ENCODE results near the gene RBM22. TPM values are rescaled to one million over a fixed set of nuclear protein-coding genes. Genes with fewer than 3 reads are reported as not detected.

Gene RBM22
- total and polyA plus RNA-seq, 10 of the 15 experiments (the other 5 are each of a cell fraction or from before 2014, with no cell fraction given), result 26.3 to 66.4 (median 43.0) TPM

DNA sequence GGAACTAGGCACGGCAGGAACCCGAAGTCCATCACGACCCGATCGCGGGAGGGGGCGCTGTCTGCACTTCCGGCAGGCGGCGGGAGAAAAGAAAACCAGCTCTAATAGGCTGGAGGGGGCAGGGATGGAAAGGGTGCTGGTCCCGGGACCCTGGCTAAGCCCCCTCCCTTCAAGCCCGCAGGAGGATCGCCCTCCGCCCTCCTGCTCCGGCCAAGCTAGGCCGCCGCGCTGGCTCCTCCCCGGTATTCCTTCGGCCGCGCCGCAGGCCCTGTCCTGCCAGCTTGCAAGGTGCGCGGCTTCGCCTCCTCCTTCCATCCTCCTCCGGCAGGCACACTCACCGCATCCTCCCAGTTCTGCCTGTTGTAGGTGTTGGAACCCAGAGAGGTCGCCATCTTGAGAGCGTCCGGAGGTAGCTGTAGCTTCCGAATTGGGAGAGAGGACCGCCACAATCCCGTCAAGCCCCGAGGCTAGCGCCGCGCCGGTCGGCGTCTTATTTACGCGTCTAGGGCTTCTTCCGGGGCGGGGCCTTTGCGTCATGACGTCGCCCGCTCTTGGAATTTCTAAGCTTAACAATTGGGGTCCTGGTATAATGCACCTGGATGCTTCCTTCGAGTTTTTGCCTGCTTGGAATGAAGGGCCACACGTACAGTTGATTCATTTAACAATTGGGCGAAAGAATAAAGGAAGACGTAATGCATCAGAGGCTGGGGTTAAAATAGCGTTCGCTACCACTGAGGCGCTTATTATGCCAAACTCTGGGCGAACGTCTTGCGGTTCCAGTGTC, at the start of gene RBM22 (continued):
- no peak for TF ChIP-seq PRDM15 (CRISPR knock-in tag; IDR thresholded peaks at IDR 0.05)
- TF ChIP-seq CHD4 (IDR thresholded peaks at IDR 0.05), result no peak
- peak; percentile 61; the same call in 1 of the 2 replicates for TF ChIP-seq DPF2 (IDR thresholded peaks at IDR 0.05)
- TF ChIP-seq ZBTB40 (IDR thresholded peaks at IDR 0.05; ENCODE audit: borderline replicate concordance), result peak; percentile 74; the same call in 1 of the 2 replicates
- TF ChIP-seq BMI1 (IDR thresholded peaks at IDR 0.05; ENCODE audit: borderline replicate concordance), result no peak
- peak in 1 of 2 experiments; percentile 70; a peak in 2 of 3 replicates for TF ChIP-seq EGR1 (IDR thresholded peaks at IDR 0.05; ENCODE audit: borderline replicate concordance in 1 of 2, low read depth in 2 of 2, low read length in 2 of 2)
- TF ChIP-seq ZSCAN29 (IDR thresholded peaks at IDR 0.05), result no peak
- no peak for TF ChIP-seq PAX5 (IDR thresholded peaks at IDR 0.05; ENCODE audit: borderline replicate concordance, low read depth, low read length)
- TF ChIP-seq, protein P1, sequence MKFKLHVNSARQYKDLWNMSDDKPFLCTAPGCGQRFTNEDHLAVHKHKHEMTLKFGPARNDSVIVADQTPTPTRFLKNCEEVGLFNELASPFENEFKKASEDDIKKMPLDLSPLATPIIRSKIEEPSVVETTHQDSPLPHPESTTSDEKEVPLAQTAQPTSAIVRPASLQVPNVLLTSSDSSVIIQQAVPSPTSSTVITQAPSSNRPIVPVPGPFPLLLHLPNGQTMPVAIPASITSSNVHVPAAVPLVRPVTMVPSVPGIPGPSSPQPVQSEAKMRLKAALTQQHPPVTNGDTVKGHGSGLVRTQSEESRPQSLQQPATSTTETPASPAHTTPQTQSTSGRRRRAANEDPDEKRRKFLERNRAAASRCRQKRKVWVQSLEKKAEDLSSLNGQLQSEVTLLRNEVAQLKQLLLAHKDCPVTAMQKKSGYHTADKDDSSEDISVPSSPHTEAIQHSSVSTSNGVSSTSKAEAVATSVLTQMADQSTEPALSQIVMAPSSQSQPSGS (IDR thresholded peaks at IDR 0.05; ENCODE audit: low read length), result no peak
- TF ChIP-seq SKIL (IDR thresholded peaks at IDR 0.05; ENCODE audit: low read depth, poor library complexity, severe bottlenecking), result no peak
- TF ChIP-seq SIX5 (IDR thresholded peaks at IDR 0.05; ENCODE audit: low read depth, low read length, severe bottlenecking), result peak; percentile 66
- TF ChIP-seq PML (IDR thresholded peaks at IDR 0.05; ENCODE audit: low read length), result peak; percentile 73
- TF ChIP-seq JUND (IDR thresholded peaks at IDR 0.05; ENCODE audit: low read depth, low read length), result no peak
- peak; percentile 58 for TF ChIP-seq CBFB (IDR thresholded peaks at IDR 0.05; ENCODE audit: low read depth)
- TF ChIP-seq WRNIP1 (IDR thresholded peaks at IDR 0.05; ENCODE audit: borderline replicate concordance, low read depth, low read length), result 0 out of 2 replicates have a peak, but pooled peaks have one; percentile 24
- TF ChIP-seq, protein P2, sequence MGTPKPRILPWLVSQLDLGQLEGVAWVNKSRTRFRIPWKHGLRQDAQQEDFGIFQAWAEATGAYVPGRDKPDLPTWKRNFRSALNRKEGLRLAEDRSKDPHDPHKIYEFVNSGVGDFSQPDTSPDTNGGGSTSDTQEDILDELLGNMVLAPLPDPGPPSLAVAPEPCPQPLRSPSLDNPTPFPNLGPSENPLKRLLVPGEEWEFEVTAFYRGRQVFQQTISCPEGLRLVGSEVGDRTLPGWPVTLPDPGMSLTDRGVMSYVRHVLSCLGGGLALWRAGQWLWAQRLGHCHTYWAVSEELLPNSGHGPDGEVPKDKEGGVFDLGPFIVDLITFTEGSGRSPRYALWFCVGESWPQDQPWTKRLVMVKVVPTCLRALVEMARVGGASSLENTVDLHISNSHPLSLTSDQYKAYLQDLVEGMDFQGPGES (IDR thresholded peaks at IDR 0.05), result 0 out of 2 replicates have a peak, but pooled peaks have one; percentile 37
